ENCODE measurements around the gene NRDC.
"Not testable (repeated sequence)": the region's sequence is repeated elsewhere in the genome, so short reads cannot be mapped to it uniquely, and the experiment has no call there.

The NRDC gene

GRCh38 chr1:51897699-51898031, 19.1 kb upstream of the NRDC start:
- DNase-seq (ENCODE audit: low spot score) = no peak

DNA sequence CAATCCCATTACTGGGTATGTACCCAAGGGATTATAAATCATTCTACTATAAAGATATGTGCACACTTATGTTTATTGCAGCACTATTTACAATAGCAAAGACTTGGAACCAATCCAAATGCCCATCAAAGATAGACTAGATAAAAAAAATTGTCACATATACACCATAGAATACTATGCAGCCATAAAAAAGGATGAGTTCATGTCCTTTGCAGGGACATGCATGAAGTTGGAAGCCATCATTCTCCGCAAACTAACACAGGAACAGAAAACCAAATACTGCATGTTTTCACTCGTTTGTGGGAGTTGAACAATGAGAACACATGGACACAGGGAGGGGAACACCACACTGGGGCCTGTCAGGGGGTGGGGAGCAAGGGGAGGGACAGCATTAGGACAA, 16.2 kb upstream of the NRDC start:
- DNase-seq (ENCODE audit: low spot score) = not testable (repeated sequence)

DNA sequence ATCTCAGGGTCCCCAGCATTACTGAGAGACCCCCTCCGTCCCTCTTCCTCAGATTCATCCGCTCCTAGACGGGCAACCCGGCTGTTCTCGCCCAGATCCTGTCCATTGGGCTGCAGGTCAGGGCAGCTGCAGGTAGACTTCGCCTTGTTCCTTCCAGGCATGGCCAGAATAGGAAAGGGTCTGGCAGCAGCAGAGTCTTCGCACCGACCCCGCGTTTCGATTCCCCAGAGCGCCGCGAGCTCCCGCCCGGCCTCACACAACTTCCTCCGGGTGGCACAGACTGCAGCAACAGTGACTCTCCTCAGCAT, 265 bp downstream of the NRDC start:
- DNase-seq (ENCODE audit: low spot score) = no peak

DNA sequence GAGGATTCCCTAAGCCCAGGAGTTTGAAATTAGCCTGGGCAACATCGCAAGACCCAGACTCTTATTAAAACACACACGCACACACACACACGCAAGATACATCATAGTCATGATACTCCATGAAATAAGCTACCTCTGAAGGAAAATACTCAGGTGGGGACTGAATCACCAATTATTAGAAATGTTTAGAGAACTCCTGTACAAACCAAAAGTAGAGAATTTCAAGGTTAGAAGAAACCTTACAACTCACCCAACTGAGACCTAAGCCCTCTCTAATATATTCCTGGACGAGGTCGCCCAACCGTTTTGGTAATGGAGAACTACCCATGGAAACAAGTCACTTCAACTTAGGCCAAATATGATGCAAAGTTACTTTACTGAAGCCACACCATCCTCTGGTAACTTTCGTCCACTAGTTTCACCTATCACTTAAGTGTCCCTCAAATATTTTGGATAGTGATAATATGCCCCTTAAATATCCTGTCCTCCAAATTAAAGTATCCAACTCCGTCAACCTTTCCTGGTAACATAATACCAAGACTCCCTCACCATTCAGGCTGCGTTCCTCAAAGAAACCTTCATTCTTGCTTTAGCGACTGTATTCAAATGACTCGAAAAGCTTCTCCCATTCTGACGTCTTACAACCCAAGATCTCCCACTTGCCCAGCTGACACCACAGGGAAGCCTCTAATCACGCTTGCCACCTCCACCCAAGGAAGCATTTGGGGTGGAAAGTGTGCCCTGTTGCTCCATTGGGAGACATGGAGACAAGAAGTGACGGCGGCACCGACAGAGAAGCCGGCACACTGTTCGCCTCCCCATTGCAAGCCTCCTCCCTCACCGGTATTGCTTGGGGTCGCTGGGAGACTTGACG, 856 bp downstream of the NRDC start:
- DNase-seq (ENCODE audit: low spot score) = no peak

DNA sequence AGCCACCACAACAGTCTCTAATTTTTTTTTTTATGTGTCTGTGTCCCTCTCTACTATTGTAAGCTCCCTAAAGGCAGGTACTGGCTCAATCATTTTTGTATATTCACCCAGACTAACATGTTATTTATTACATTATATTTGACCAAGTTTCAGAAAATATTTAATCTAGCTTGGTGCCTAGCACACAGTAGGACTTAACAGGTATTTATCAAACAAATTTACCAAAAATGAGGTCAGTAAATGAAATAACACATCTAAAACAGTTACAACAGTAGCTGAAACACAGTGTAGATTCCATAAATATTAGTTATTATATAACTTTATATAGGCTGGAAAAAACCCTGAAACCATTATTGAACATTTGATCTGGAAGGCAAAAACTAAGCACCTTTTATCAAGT, 2.7 kb downstream of the NRDC start:
- no peak for DNase-seq (ENCODE audit: low spot score)

GRCh38 chr1:51875291-51875772, 3.2 kb downstream of the NRDC start:
- no peak for DNase-seq (ENCODE audit: low spot score)

DNA sequence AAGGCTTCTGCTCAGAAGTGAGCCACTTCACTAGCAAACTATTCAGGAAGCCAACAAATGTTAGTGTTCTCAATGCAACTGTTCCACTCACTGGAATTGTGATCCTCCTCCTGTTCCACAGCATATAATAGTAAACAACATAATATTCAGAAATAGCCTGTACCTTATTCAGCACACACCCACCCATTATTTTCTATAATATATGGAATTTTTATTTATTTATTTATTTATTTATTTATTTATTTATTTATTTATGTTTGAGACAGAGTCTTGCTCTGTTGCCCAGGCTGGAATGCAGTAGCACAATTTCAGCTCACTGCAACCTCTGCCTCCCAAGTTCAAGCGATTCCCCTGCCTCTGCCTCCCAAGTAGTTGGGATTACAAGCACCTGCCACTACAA, 5.3 kb downstream of the NRDC start:
- not testable (repeated sequence) for DNase-seq (ENCODE audit: low spot score)

- DNase-seq (ENCODE audit: low spot score) = no peak
Measured at GRCh38 chr1:51871351-51871975, 7.1 kb downstream of the NRDC start.

DNA sequence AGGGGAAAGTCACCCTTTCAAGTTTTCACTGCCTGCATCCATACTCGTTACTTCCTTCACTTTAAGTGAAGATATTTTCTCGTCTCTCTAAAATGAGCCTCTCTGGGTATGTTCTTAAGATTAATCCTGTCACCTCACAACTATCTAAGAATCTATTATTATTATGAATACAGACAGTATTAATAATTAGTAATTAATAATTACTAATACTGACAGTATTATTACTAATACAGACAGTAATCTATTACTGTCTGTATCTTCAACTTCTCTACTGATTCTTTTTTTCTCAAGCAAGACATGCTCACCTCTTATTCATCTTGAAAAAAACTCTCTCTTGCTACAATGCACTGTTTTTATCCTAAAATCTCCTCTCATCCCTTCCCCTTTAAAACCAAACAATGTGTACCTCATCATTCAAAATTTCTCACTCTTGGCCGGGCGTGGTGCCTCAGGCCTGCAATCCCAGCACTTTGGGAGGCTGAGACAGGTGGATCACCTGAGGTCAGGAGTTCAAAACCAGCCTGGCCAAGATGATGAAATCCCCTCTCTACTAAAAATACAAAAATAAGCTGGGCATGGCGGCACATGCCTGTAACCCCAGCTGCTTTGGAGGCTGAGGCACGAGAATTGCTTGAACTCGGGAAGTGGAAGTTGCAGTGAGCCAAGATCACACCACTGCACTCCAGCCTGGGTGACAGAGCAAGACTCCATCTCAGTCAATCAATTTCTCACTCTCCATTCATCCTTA, 7.8 kb downstream of the NRDC start:
- no peak for DNase-seq (ENCODE audit: low spot score)

DNA sequence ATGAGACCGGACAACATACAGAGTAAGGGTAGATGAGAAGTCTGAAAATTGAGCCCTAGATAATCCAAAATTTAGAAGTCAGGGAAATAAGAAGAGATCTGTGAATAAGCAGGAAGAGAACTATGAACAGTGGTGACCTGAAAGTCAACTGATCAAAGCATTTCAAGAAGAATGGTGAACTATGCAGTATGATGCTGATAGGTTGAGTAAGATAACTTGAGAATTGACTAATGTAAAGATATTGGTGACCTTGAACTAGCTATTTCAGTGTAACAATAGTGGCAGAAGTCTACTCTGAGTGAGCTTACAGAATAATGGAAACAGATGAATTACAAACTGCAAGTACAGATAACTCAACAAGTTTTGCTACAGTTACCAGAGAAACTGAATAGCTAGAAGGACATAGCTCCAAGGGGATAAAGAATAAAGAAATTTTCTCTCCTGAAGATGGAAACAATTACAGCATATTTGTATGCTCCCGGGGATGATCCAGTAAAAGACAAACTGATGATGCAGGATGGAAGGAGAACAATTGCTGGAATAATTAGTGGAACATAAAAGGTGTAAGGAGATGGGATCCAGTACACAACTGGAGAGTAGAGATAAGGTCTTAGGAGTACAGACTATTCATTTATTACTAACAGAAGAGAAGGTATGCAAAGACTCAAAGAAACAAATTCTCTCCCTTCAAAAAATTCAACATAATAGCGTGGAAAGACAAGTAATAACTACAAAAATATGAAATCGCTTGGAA, 10.9 kb downstream of the NRDC start:
- no peak for DNase-seq (ENCODE audit: low spot score)

DNA sequence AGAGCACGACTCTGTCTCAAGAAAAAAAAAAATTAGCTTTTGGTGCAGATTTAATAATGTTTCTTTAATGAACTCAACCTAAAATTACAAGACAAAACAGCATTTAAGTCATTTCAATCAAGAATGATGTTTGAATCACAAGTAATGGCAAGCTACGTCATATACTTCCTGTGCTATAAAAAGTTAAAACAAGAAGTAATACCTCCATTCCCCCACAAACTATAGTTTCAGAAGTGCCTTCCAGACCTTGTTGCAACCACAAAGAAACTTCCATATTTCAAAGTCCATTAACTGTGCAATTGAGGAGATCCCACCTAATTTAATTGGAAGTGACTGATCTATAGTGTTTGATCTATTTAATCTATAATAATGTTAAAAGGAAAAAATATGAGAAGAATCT, 15.1 kb downstream of the NRDC start:
- no peak for DNase-seq (ENCODE audit: low spot score)

DNA sequence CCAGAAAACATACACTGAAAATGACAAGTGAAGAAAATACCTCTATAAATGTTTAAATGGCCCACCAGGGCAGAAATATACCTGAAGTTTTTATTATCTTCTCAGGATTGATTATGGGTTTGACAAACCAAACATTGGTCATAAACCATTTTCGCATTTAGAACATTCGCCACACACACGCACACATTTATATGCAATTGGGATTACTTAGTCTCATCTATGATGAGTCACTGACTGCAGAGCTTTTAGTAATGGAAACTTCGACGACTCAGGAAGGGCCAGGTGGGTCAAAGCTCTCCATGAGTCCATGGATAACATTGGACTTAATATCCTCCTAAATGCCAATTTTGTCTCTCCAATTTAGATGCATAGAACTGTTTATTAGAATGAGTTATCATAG, 16.9 kb downstream of the NRDC start:
- no peak for DNase-seq (ENCODE audit: low spot score)

DNA sequence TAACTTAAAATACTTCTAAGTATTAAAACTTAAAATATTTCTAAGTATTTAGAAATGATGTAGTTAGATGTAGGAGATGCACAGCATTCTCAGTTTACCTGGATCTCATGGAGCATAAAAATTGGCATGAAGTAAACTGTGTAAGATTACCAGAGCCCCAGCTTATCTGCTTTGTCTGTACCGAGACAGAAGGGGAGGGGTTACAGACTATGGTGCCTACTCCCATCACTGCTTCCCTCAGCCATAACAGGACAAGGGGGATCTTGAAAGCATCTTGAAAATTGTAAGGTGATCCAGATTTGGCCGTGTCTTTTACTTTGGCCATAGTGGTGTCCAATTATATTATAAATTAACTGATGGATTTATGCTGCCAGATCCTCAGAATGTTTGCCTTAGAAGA, 18.8 kb downstream of the NRDC start:
- no peak for DNase-seq (ENCODE audit: low spot score)

- no peak for DNase-seq (ENCODE audit: low spot score)
Measured at GRCh38 chr1:51859333-51859732, 19.2 kb downstream of the NRDC start.

- DNase-seq (ENCODE audit: low spot score) = no peak
Measured at GRCh38 chr1:51858892-51859291, 19.6 kb downstream of the NRDC start.

DNA sequence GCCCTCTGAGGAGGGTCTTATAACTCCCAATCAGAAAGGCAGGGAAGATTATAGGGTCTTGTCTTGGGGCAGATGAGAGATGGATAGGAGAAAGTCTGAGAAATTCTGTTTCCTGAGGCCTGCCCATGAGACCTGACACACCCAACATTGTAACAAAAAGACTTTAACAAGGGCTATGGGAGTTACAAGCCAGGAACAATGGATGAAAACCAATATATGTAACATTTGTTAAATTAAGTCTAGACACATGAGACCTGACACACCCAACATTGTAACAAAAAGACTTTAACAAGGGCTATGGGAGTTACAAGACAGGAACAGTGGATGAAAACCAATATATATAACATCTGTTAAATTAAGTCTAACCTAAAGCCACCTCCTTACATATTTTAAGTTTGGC, 21.8 kb downstream of the NRDC start:
- DNase-seq (ENCODE audit: low spot score) = no peak

DNA sequence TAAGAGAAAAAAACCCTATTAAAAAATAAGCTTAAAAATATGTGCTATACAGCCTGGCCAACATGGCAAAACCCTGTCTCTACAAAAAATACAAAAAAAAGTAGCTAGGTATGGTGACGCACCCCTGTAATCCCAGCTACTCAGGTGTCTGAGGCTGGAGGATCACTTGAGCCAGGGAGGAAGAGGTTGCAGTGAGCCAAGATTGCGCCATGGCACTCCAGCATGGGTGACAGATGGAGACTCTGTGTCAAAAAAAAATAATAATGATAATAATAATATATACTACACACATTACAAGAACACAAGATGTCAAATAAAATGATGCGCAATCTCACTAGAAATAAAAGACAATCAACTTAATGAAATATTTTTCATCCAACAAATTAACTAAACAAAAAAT, 22.9 kb downstream of the NRDC start:
- DNase-seq (ENCODE audit: low spot score) = no peak

DNA sequence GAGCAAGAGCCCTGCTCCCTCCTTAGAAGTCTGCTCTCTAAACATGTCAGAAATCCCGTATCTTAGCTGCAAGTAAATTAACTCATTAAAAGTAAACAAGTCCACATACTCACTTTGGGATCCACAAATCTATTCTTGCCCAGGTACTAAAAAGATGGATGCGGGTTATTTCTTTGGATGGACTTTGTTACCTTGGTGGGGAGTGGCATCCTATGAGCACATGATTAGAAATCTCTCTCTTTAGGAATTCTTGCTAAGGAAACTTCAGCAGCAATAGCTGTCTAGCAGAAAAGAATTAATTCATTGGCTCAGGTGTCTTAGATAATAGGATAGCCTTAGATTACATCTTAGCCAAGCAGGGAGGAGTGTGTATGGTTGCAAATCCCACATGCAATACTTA, 25.2 kb downstream of the NRDC start:
- DNase-seq (ENCODE audit: low spot score) = no peak

DNA sequence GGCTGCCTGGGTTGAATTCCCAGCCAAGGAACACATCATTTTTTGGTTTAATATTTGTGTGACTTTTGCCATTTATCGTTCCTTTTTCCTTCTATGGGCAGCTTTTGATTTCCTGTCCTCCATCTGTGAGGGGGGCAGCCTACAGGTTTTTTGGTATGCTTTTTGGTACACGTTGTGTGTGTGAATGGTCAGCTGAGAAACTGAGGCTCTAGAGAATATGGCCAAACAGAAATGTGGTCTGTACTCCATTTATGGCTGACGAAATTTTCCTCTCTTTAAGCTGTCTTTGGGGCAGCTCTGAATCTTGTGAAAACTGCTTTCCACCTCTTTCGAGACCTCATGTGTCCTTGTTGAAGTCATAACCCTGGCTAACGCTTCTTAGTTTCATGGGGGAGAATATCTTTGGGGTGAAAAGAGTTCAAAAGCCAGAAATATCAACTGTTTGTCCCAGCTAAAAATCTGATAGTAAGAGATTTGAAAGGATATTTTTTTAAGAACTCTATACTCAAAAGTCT, 26.6 kb downstream of the NRDC start:
- DNase-seq (ENCODE audit: low spot score) = no peak

- no peak for DNase-seq (ENCODE audit: low spot score)
Measured at GRCh38 chr1:51850420-51851223, 27.9 kb downstream of the NRDC start.

- DNase-seq (ENCODE audit: low spot score) = no peak
Measured at GRCh38 chr1:51847294-51847920, 31.1 kb downstream of the NRDC start.

Data from CD4-positive, alpha-beta T cell treated with Interleukin-2 at 100 ng/mL for 4 hours (primary cell).